Activated CD8-positive, alpha-beta memory T cell treated with anti-CD3 and anti-CD28 coated beads, Interleukin-2, amount 50 U/mL, for 1 hour (primary cell): ENCODE data around the gene TRAF5.
"Not testable (repeated sequence)": the region's sequence is repeated elsewhere in the genome, so short reads cannot be mapped to it uniquely, and the experiment has no call there.

Experiments used
- DNase-seq: peaks from one replicate; pipeline ENCODE4 v3.0.0-alpha.2; 2020; ENCODE audit errors: extremely low read depth

TRAF5 gene

GRCh38 chr1:211326528-211327345 is at the start of gene TRAF5:
Gene TRAF5, plus strand, starts transcription at chr1:211326833. Its CDS starts 26,407 bp downstream, at chr1:211353240.
- no peak for DNase-seq

- no peak for DNase-seq
Measured at GRCh38 chr1:211279340-211279739, 47.3 kb upstream of the TRAF5 start.

DNA sequence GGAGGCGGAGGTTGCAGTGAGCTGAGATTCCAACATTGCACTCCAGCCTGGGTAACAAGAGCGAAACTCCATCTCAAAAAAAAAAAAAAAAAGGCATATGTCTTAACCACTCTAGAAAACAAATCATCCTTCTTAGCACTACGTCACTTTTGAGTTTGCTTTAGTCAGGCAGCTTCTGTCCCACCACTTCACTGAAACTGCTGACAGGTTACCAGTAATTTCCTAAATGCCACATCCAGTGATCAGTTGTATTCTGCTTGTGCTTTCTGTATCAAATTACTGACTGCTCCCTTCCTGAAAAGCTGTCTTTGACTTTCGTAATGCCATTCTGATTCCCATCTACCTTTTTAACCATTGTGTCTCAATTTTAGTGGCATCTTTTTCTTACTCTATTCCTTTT is 45.7 kb upstream of the TRAF5 start:
- DNase-seq = no peak

DNA sequence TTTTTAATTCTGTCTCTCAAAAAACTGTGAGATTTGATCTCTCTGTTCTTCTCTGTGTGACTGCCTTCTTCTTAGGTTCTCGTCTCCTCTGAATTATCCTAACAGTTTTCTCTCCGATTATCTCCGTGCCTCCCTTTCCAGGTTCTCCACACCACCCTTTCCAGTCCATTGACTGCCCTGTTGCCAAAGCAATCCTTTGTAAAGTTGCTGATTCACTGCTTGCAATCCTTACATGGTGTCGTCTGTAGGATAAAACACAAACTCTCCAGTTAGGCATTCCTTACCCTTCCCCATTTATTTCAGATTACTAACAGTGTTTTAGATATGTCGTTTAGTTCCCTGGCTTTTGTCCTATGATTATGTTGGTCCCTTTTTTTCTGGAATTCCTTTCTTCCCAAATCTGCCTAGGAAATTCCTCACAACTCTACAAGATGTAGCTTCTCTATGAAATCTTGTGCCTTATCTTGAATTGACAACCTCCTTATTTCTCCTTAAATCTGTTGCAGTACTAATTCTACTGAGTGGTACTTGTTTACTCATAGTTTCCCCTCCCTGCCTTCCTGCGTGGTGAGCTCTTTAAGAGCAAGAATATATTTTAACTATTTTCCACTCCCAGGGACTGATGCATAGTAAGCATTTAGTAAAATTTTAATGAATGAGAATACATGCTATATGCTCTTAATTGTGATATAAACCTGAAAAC is 45.2 kb upstream of the TRAF5 start:
- DNase-seq = no peak

- no peak for DNase-seq
Measured at GRCh38 chr1:211282023-211282373, 44.6 kb upstream of the TRAF5 start.

DNA sequence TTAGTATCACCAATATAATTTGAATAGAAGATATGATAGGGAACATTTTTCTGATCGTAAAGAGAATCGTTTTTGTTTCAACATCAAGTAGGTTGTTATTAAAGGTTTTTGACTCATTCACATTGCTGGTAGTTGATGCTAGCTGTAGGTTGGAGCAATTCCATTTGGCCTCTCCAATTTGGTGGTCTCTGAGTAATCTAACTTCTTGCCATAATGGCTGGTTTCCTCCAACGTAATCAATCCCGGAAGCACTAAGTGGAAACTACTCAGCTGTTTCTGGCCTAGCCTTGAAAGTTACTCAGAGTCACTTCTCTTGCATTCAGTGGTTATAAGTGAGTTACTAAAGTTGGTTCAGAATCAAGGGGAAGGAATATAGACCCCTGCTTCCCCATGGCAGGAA is 41.4 kb upstream of the TRAF5 start:
- DNase-seq = no peak

- DNase-seq = no peak
Measured at GRCh38 chr1:211287218-211287617, 39.4 kb upstream of the TRAF5 start.

GRCh38 chr1:211292411-211292810 is 34.2 kb upstream of the TRAF5 start:
- DNase-seq = no peak

DNA sequence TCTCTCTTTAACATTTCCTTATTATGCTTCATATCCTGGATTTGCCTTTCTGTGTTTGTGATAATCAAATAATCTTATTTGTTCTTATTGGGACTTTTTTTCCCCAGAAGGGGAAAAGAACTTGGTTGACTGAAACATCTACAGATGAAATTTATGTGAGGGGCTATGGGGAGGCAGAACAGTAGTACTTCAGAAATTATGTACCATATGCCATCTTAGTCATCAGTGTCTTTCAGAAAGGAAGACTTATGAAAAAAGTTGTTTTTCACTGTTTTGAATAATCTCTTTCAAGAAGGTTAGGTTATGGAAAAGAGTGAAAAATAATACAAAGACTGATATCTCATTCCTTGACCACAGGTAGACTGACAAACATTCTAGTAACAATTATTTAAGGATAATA is 30.2 kb upstream of the TRAF5 start:
- no peak for DNase-seq

DNA sequence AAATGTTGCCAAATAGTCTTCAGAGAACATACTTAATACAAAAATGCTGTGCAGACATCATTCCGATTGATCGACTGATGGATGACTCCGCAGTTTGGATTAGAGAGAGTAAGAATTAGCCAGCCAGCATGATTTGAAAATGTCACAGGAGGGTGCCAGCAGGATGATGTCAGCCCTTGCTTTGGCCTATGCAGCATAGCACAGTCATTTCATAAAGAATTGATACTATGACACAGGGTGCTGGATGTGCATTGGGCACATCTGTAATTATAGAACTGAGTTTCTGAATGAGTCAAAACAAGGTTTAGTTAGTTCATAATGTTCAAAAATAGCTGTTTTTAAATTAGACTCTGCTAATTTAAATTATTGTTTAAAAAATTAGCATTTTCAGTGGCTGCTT is 21.6 kb upstream of the TRAF5 start:
- DNase-seq = no peak

DNA sequence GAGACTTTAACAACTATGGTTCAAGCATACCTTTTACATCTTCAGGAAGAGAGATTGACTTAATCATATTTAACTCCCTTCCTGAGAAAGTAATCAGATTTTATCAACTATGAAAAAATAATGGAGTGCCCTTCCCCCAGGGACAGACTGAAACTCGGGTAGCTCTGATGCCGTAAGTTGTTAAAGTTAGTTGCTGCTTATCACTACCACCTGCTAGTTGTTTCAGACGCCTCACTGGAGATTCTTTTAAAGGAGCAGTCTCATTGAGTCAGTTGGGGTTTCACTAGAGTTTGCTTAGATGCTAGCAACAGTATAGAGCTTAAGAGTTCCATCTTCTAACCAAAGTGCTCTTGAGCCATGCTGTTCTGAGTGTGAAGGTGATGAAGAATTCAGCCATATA is 17.0 kb upstream of the TRAF5 start:
- no peak for DNase-seq

DNA sequence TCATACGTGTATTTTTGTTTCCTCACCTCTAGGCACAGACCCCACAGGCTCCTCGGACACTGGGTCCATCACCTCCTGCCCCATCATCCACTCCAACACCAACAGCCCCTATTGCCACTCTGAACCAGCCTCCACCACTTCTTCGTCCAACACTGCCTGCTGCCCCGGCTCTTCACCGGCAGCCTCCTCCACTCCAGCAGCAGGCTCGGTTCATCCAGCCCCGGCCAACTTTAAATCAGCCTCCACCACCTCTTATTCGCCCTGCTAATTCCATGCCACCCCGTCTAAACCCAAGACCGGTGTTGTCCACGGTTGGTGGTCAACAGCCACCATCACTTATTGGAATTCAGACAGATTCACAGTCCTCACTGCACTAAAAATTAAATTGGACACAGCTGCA is 13.2 kb upstream of the TRAF5 start:
- DNase-seq = no peak

DNA sequence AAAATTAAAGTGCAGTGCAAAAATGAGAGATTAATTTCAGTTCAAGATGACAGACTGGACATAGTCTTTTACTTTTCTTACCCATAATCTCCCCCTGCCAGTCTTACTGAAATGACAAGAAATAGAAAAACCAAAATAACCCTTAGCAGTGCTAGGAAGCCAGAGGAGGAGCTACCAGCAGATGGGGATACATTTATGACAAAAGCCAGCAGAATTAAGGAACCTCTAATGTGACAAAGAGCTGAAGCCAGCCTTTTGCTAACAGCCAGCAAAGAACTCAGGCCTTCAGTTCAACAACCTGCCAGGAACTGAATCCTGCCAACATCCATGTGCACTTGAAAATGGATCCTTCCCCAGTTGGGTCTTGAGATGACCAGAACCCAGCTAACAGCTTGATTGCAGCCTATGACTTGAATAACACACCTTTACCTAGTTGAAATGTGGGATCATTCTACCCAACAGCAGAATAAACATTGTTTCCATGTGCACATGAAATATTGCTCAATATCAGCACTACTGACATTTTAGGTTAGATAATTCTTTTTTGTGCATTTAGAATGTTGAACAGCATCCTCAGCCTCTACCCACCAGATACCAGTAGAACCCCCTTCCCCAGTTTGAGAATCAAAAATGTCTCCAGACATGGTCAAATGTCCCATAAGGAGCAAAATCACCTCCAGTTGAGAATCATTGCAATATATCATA is 7.9 kb upstream of the TRAF5 start:
- no peak for DNase-seq

- DNase-seq = no peak
Measured at GRCh38 chr1:211319892-211320291, 6.7 kb upstream of the TRAF5 start.

DNA sequence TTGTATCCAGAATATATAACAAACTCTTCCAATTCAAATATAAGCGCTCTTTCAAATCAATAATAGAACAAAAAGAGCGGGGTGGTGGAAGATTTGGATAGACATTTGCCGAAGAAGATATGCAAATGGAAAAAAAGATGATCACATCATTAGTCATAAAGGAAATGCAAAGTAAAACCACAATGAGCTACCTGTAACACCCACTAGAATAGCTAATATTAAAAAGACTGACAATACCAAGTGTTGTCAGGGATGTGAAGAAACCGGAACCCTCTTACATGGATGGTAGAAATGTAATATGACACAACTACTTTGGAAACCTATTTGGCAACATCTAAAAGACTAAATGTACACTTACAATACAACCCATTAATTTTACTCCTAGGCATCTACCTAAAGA is 5.7 kb upstream of the TRAF5 start:
- DNase-seq = no peak

DNA sequence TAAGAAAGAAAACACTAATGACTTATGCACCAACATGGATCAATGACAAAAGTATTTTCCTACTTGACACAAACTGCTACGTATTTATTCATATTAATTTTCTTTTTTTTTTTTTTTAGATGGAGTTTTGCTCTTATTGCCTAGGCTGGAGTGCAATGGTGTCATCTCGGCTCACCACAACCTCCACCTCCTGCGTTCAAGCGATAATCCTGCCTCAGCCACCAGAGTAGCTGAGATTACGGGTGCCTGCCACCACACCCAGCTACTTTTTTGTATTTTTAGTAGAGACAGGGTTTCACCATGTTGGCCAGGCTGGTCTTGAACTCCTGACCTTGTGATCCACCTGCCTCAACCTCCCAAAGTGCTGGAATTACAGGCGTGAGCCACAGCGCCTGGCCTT is 5.0 kb upstream of the TRAF5 start:
- DNase-seq = not testable (repeated sequence)

DNA sequence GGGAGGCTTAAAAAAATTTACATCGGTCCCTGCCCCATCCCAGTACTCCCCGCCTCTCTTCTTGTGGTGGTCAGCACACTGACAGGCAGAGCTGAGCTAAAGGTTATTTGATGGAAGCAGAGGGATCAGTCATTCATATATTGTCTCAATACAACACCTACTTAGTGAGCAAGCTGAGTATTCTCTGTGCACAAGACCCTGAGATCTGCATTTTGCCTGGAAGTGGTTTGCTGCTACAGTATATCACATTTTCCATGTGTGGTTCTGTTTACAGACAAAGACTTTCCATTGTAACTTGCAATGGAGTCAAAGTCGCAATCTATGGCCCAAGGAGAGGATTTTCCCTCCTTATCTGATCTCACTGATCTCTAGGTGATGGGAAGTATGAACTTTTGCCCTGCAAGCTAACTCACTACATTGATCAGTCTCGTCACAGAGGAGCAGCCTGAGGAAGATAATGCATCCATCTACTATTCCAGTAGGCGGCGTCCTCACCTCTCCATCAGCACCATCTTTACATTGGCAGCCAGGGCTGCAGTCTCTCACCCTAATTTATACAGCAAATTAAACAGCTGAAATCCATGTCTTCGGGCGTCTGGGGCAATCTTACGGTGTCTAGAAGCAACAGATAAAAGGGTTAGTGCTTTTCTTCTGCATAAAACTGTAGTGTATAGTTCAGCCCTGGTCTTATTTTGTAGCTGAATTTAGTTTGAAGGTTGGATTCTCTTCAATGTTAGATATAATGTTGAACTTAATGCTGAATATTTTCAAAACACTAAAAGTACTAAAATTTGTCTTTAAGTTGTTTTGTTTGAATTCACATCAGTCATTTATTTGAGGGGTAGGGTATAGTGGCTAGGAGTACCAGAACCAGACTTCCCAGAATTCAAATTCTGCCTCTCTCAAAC is 3.2 kb upstream of the TRAF5 start:
- no peak for DNase-seq

DNA sequence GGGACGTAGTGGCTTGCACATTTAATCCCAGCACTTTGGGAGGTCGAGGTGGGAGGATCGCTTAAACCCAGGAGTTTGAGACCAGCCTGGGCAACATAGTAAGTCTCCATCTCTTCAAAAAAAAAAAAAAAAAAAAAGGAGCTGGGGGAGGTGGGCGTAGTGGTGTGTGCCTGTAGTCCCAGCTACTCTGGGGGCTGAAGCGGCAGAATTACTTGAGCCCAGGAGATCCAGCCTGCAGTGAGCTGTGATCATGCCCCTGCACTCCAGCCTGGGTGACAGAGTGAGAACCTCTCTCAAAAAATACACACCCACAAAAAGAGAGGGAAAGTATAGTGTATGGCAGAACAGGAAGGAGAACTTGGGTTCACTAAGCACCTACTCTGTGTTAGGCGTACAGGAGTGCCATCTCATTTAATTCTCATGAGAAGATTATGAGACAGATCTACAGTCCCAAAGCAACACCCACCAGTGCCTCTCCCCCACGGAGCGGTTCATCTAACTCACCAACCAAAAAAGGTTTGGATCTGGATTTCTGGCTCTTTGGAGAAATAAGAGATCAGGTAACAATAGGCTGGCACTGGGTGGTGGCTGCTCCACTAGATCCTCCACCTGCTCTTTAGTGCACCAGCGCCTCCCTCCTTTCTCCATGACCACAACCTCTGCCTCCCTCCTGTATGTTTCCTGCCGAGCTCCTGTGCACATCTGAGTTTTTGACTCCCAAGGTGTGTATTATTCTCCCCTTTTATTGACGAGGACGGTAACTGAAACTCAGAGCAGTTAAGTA is 1.4 kb upstream of the TRAF5 start:
- DNase-seq = no peak

GRCh38 chr1:211326140-211326527 is 499 bp upstream of the TRAF5 start:
- no peak for DNase-seq

DNA sequence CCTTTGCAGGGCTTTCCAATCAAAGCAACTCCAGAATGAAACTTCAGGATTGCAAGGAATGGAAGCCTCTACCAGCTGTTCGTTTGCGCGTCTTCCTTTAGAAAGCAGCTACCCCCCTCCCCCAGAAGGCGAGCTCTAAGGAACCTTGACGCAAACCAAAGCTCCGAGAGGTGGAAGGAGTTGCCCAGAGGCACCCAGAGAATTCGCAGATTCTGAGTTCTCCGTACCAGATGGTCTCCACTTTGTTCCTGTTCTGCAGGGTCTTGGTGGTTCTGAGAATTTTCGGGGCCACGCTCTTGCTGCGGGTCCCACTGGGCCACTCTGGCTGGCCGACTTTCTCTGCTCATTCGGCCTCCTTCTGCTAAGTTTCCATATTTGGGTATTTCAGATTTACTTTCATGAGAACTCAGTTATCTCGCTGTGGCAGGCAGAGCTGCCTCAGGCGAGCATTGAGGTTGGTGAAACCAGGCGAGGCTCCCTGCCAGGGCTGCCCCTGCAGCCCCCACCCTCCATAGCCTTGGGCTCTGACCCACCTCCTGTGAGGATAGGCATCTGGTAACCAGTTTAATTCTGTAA is 801 bp downstream of the TRAF5 start:
- DNase-seq = no peak
